Endometrial microvascular endothelial cells (primary cell): ENCODE data around the gene ARID4B. TPM values are rescaled to one million over a fixed set of nuclear protein-coding genes. Genes with fewer than 3 reads are reported as not detected.

Source experiments
- in situ Hi-C: cut with HindIII; loops from 2 replicates; pipeline ENCODE4 v1.10.0; 2017; ENCODE audit warnings: low sequenced_read_pairs, low pct_unique_long_range_greater_than_20kb; ENCODE audit errors: inconsistent ontology term
- total RNA-seq: library from RNA; depleted of rRNA; stranded (reverse); fragments of >200 nt; gene quantifications from one replicate; pipeline ENCODE4 v1.2.3, GENCODE V29; 2015; ENCODE audit errors: inconsistent ontology term

ARID4B gene
- total RNA-seq, 1 donor from 2014 or later = 13.8 TPM

DNA sequence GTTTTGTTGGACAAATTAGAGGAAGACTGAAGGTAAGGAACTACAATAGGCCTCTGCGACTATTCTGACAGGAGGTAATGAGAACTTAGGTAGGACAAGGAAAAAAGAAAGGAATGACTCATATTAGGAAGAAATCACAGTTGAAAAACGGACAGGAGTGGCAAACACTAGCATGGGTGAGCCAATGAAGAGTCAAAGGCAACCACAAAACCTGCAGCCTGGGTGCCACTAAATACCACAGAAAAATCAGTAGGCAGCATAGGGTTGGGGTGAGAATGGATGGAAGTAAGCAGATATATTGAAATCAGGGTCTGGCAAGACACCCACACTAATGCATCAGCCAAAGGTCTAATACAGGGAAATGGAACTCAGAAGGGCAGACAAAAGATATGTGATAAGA is 176.9 kb downstream of the ARID4B start:
- in situ Hi-C loops = no loop called here

DNA sequence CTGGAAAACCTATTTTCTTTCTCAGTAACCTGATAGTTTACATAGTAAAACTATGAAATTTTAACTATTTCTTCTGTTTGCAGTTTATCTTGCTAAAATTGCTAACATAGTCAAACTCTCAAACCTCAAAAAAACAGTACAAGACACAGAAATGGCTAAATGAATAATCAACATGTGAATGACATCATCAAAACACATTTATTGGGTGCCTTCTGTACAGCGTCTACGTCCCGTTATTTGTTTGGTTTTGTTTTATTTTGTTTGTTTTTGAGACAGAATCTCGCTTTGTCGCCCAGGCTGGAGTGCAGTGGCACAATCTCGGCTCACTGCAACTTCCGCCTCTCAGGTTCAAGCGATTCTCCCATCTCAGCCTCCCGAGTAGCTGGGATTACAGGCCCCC is 178.2 kb downstream of the ARID4B start:
- in situ Hi-C loops = no loop called here

DNA sequence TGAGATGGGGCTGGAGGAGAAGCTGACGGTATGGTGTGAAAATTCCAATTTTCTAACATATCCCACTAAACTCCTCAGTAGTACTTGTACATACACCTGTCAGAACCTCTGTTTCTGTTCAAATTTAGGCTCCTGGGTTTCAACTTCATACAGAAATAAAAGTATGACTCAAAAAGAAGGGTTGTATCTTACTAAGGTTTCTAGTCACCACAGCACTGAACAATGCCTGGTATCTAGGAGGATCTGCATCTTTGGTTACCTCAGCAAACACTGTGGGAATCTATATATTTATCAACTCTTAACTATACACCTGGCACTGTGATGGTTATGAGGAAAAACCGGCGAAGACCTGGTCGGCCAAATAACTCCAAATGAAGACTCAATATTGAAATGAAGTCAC is 180.7 kb downstream of the ARID4B start:
- in situ Hi-C loops = no loop called here

DNA sequence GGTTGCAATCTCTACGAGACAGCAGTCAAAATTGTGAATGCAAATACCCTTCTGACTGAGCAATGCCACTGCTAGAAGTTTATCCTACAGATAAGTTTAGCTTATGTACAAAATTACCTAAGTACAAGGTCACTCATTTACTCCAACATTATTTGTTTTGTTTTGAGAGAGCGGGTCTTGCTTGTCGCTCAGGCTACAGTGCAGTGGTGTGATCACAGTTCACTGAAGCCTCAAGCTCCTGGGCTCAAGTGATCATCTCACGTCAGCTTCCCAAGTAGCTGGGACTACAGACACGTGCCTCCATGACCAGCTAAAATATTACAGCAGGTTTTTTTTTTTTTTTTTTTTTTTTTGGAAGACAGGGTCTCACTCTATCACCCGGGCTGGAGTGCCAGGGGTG is 182.3 kb downstream of the ARID4B start:
- in situ Hi-C loops = no loop called here

DNA sequence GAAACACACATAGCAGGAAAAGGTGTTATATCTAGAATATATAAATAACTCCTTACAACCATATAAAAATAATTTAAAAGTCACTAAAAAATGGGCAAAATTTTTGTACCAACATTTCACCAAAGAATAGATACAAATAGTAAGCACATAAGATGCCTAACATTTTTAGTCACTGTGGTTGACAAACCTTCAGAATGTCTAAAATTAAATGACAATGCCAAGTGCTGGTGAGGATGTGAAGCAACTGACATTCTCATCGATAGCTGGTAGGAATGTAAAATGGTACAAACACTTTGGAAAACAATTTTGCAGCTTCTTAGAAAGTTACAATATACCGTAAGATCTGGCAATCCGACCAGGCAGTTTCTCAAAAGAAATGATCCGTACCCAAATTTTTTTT is 185.0 kb downstream of the ARID4B start:
- in situ Hi-C loops = no loop called here

DNA sequence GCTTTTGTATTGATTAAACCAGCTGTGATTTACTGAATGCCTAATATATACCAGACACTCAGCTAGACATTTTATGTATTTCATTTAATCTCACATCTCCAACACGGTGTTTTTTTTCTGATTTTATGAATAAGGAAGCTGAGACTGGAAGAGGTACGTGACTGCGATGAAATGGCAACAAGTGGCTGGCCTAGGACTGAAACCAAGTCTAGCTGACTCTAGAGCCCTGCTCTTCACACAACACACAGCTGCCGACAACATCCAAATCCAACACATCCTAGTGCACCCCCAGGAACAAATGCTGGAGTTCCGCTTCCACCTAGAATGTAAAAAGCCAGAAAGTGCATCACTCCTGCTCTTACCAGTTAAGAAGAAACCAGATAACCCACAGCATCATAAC is 188.7 kb downstream of the ARID4B start:
- in situ Hi-C loops = no loop called here

DNA sequence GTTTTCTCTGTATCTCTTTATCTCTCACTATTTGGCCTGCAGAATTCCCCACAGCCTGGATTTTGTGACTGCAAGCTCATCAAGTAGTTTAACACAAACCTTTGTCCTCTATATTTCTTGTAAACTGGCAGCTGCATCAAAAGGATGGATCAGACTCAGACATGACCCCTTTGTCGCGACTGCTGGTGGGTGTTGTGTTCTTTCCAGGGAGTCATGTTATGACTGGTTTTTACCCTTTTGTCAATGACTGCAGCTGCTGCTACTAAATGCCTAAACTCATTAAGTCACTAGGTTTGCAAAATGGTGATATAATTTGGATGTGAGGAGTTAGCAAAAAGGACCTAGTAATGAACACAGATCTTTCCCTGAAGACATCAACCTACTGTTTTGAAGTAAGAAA is 189.2 kb downstream of the ARID4B start:
- in situ Hi-C loops = no loop called here

DNA sequence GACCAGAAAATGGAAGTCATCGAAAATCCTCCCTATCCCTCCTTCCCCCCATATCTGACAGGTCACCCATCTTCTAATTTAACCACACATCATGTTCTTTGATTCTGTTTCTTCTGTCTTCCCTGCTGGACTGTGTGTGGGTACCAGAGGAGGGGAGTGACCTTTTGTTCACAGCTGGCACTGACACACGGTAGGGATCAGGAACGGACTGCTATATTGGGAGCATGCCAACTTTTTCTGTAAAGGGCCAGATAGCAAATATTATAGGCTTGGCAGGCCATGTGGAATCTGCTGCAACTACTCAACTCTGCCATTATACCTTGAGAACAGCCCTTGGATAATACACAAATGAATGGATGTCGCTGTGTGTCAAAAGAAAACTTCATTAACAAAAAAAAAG is 191.9 kb downstream of the ARID4B start:
- in situ Hi-C loops = no loop called here

DNA sequence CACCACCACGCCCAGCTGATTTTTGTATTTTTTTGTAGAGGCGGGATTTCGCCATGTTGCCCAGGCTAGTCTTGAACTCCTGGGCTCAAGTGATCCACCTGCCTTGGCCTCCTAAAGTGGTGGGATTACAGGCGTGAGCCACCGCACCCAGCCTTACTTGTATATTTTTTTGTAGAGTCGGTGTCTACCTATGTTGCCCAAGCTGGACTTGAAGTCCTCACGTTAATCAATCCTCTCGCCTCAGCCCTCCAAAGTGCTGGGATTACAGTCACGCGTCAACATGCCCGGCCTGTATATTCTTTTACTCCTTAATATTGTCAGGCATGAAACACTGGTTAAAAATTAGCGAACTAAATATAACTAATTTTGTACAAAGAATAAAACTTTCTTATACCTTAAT is 193.8 kb downstream of the ARID4B start:
- in situ Hi-C loops = no loop called here

DNA sequence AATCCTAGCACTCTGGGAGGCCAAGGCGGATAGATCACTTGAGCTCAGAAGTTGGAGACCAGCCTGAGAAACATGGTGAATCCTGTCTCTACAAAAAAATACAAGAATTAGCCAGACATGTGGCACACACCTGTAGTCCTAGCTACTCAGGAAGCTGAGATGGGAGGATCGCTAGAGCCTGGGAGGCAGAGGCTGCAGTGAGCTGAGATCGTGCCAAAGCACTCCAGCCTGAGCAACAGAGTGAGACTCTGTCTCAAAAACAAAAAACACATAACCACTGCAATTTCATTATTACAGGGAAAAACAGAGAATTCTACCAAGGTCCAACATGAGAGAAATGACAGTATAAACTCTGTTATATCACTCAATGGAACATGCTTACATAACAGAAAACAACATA is 194.9 kb downstream of the ARID4B start:
- in situ Hi-C loops = no loop called here

DNA sequence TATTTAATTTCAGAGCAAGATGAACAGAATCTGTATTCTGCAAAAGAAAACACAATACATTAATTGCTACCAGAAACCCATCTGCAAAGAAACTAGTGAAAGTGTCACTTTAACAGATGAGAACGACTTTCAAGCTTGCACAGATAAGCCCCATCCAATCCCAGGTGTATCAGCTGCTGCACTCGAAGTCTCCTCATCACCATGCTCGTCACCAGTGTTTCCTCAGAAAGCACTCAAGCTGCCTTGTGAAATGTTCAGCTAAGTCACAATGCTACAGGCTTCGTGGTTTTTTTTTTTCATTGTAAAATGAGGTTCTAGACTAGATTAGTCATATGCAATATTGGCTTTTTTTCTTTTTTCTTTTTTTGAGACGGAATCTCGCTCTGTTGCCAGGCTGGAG is 196.0 kb downstream of the ARID4B start:
- in situ Hi-C loops = no loop called here

DNA sequence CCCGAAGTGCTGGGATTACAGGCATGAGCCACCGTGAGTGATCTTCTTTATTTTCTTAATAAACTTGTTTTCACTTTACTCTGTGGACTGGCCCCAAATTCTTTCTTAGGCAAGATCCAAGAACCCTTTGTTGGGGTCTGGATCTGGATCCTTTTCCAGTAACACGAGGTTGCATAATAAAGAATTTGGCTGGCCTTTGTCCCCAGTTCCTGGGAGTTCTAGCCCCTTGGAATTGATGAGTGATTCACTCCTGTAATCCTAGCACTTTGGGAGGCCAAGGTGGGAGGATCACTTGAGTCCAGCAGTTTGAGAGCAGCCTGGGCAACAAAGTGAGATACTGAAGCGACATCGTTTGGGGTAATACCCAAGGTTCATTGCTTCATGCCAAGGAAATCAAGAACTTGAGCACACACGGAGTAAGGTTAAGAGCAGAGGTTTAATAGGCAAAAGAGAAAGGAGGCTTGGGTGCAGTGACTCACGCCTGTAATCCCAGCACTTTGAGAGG is 197.2 kb downstream of the ARID4B start:
- in situ Hi-C loops = no loop called here

DNA sequence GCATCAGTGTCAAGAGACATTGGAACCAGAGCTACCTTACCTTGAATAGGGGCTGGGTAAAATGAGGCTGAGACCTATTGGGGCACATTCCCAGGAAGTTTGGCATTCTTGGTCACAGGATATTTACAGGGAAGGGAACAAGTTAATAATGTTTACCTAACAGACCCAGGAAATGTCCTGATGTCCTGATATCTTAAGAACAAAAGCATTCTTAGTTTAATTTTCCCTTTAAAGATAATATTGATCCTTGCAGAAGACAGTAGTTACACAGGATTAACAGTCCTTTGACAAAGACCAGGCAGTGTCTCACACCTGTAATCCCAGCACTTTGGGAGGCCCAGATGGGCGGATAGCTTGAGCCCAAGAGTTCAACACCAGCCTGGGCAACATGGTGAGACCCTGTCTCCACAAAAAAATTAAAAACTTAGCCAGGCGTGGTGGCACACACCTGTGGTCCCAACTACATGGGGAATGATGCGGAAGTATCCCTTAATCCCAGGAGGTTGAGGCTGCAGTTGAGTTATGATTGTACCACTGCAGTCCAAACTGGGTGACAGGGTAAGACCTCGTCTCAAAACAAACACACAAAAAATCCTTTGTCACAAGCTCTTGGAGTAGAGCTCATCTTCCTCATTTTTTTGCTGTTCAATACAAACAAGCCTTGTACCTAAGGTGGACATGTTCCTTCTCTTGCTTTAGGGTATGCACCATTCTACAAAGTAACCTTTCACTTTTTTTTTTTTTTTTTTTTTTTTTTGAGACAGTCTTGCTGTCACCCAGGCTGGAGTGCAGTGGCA is 198.0 kb downstream of the ARID4B start:
- in situ Hi-C loops = no loop called here

DNA sequence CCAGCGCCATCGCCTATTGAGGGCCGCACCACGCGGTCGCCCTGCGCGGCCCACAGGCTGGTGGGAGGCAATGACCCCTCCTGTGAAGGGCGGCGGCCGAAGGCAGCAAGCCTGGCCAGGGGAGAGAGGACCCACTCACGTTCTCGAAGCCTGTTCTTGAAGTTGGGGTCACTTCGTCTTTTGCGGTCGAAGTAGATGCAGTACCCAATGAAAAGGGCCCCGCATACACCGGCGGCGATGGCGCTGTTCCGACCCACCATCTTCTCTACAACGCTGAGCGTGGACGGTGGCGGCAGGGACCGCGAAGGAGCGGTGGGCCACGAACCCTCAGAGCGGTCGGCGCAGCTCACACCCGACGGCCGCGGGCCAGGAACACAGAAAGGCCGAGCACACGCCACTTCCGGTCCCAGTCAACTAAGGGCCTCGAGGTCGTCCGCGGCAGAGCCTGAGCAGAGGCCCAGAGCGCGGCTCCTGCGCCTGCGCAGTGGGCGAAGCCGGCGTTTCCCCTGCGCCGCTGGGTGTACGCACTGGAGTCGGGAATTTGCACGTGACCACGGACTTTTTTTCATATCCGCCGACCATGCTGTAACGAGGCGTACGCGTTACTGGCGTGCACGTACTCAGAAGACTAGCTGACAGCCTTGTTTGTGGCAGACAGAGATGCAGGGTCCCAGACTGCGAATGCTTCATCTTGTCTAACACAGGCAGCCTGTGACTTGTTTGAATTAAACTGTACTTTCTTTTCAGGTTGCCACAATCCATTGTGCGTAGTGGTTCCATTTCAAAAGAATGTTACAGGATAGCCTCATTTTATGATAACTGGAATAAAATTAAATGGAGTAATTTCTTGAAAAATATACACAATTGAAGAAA is 199.3 kb downstream of the ARID4B start, which contains the start of gene TOMM20:
Gene TOMM20 (minus strand): TSS at position 382 of the 873 bp plus-strand sequence. CDS start 122 bp downstream, at position 260.
- in situ Hi-C loops = no loop called here

DNA sequence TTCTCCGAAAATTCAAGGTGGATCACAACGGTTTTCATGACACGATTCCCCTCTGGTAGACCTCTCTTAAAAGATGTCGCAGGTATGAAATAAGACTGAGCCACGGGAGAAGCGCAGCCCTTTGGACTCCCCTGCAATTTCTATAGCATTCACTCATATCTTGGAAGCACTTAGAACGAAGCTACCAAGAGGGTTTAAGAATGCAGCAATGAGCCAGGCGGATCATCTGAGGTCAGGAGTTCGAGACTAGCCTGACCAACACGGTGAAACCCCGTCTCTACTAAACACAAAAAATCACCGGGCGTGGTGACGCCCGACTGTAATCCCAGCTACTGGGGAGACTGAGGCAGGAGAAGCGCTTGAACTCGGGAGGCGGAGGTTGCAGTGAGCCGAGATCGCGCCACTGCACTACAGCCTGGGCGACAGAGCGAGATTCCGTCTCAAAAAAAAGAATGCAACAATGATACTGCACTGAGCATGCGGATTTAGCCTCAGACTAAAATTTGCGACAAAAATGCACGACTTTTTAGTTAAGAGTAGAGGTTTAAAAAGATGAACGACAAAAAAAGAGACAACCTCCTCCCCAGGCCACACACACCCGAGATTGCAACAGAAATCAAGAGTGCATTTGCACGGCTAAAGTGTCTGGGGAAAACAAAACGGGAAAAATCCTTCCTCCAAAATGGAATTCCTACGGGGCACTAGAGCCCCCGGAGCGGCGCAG is 200.1 kb downstream of the ARID4B start:
- in situ Hi-C loops = no loop called here

DNA sequence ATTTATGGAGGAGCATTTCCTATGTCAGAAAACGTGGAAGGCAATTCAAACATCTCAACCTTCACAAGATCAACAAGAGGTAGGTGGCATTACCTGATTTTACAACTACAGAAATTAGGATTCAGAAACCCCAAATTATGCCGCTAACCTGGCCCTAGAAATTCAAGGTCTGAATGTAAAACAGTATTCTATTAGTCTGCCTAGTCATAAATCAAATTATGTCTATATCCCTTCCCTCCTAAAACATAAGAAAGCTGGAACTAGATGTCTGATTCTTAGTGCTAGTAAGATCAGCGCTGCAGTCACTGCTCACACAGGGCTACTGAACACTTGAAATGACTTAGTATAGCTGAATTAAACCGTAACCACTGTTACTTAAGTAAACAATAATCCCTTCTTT is 200.8 kb downstream of the ARID4B start:
- in situ Hi-C loops = no loop called here

DNA sequence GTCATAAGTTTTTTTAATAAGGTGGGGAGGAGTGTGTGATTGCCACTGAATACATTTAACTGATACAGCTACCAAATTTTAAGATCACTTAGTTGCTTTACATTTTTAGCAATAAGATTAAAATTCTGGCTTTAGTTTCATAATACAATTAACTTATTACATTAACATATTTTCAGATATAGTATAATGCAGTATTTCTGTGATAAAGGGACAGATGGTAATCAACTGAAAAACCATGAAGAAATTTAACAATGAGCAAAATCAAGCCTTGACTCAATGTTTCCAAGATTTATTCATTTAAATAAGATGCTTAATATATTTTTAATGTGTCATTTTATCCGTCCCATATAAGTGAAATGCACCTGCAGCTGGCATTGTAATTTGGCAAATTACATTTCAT is 203.3 kb downstream of the ARID4B start:
- in situ Hi-C loops = no loop called here

DNA sequence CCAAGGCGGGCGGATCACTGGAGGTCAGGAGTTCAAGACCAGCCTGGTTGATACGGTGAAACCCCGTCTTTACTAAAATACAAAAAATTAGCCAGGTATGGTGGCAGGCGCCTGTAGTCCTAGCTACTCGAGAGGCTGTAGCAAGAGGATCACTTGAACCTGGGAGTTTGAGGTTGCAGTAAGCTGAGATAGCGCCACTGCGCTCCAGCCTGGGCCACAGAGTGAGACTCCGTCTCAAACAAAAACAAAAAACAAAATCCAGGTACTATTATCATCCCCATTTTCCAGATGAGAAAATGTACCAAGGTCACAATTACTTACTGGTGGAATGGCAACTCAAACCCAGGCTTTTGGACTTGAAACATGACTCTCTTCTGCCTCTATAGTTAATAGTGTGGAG is 203.9 kb downstream of the ARID4B start:
- in situ Hi-C loops = no loop called here

DNA sequence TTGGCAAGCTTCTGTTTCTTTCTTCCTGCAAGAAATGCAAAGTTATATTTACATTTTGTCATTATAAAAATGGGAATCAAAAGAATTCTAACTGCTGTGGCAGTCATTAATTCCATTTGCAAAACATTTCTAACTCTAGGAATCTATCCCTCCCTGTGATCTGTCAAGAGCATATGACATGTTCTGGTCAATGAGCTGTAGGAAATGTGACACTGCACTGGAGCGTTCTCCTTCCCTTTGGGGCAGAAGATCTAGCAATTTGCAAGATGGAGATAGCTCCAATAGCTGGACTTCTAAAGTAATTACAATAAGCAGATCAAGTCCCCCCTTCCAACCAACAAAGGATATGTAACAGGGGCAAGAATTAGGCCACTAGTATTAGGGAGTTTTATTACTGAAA is 205.6 kb downstream of the ARID4B start:
- in situ Hi-C loops = no loop called here
